Measurements from ENCODE around the gene MEF2C.

Gene MEF2C

DNA sequence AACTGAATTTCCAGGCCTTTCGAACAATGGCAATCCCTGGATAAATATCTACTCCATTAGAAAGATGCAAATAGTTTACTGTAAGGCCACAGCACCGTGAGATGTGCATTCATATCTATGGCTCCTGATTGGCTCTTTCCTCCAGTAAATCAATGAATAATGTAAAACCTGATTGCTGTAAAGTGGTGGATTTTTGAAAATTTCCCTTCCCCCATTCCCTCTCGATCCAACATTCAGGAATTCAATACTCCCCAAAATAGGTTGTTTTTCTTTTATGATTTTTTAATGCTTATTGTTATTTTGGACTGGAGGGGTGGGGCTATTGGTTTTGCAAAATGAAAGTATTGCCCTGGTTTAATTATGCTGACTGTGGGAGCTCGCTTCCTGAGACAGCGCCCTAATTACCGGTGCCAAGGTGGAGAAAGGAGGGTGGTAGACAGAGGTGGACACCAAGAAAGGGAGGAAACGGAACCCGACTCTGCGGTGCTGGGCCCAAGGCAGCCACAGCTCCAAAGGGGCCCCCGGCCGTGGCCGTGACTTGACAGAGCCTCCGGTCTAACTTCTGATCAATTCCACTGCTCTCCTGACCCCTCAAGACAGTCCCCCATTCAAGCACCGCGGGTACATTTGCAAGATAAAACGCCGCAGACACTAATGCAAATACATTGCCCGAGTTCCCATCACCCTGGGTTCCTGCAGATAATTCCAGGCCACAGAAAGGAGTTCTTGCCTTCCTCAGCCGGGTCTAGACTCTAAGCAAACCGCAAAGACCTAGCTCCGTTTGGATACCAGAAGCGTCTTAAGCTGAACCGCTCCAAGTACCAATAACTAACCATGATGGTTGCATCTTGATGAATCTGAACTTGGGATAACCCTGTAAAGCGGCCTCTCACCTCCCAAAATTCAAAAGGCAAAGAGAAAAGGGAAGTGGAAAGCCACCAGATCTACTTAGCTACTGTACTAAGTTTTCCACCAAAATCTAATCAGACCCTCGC, 211.2 kb downstream of the MEF2C start:
- no peak for DNase-seq

DNA sequence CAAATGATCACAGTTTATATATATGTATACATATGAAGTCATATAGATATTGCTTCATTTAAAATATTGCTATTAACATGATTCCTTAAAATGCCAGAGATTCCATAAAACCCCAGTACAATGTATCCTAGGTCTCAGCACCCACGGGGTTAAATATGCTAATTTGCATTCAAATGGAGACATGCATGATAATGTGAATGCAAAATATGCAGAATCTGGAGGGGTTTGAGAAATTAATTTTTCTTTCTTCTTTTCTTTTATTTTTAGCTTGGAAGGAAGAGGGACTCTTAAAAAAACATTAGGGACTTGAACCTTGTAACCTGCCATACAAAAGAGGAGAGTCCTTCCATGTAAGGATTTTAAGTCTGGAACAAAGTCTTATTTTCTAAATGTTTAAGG, 211.9 kb downstream of the MEF2C start:
- no peak for DNase-seq

DNA sequence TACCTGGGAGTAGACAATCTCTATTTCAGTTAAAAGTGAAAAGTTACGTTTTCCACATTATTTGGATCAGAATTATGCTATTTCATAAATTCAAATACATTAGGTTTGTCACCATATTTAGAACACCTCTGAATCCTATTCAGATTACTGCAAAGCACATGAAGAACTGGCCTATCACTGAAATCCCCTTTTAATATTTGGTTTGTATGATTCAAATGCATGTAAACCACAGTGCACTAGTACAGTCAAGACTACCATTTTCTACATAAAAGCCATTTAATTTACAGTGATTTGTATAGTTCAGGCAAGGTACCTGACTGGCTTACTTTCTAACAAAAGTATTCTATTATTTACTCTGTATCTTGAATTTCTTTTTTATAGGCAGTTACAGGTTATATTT, 212.5 kb downstream of the MEF2C start:
- DNase-seq = no peak

DNA sequence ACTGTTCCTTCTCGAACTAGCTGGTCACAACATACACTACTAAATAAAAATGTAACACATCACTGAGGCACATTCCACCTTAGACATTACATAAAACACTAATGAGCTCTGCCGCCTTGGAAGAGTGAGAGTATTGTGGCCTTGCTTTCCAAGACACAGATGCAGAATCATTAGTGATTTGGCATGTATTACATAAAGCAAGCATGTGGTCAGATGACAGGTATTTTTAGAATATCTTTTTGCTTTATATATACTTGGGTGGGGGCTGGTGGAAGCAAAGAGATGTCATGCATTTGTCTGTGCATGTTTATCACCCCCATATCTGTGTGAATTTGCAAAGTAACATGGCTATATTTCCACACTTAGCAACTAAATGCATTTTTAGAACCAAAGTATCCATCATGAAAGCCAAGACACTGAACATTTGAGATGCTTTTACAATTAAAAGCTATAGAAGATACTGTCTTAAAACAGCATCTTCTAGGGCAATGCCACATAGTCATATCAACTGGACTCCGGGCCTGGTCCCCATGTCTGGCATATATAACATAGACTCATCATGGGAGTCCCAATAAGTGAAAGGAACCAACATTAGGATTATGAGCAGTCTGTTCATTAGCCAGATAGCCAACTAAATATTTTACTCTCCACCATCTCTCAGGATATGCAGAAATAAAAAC, 213.5 kb downstream of the MEF2C start:
- no peak for DNase-seq

DNA sequence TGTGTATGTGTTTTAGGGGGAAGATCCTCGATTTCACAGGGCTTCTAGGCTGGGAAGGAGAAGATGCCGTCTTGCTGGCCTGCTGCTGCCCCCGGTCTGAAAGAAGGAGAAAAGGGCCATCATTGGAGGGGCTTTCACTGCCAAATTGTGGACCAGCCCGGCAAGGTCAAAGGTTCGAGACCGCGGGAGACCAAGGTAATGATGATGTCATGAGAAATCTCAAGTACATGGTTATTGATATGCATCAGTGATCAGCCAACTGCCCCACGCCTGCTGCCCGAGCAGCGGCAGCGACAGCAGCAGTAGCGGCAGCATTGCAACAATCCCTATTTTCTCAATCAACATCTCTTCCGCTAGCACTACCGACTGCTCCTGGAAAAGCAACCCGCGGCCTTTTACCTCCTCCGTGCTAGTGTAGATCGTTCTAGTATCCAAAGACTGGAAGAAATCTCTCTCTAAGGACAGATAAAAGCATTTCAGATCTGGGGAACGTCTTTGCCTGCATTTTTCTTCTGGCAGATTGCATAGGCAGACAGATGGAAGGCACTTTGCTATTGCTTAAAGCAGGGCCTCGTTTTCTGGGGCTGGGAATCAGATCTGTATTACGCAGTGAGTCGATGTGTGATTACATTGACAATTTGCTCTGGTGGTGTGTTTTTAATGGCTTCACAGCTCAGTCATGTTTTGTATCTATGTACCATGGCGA, 215.3 kb downstream of the MEF2C start:
- no peak for DNase-seq
